Measurements from ENCODE around the gene AHDC1. TPM values are rescaled to one million over a fixed set of nuclear protein-coding genes. Genes with fewer than 3 reads are reported as not detected.

The AHDC1 gene
- total RNA-seq, 1 donor from 2014 or later: 50.1 TPM

GRCh38 chr1:27509127-27510080 is 94.5 kb downstream of the AHDC1 start:
- Mint-ChIP-seq H3K27ac (ENCODE audit: unreplicated experiment) (peak overlapping the region; percentile 69), H3K4me1 (peaks cover 41% of the 10 kb centered on the region), H3K9me3 (no peaks in the 10 kb centered on the region), H3K27me3 (ENCODE audit: low read depth) (no peaks in the 10 kb centered on the region), H3K36me3 (ENCODE audit: low read depth) (no peaks in the 10 kb centered on the region), H3K4me3 (peak overlapping the region; percentile 34)
- TF ChIP-seq CTCF (conservative IDR thresholded peaks at IDR 0.05): no peak
- no peak for DNase-seq (ENCODE audit: low read depth, low spot score)

- H3K36me3 Mint-ChIP-seq (ENCODE audit: low read depth): no peaks in the 10 kb centered on the region
- H3K27ac Mint-ChIP-seq (ENCODE audit: unreplicated experiment): peak overlapping the region; percentile 92
- H3K27me3 Mint-ChIP-seq (ENCODE audit: low read depth): no peaks in the 10 kb centered on the region
- H3K9me3 Mint-ChIP-seq: no peaks in the 10 kb centered on the region
- peaks cover 49% of the 10 kb centered on the region for H3K4me1 Mint-ChIP-seq
- no peak for TF ChIP-seq CTCF (conservative IDR thresholded peaks at IDR 0.05)
- no peak overlapping the region for H3K4me3 Mint-ChIP-seq
- no peak for DNase-seq (ENCODE audit: low read depth, low spot score)
Observed at GRCh38 chr1:27507960-27508665, 95.8 kb downstream of the AHDC1 start.

GRCh38 chr1:27506703-27507102 is 97.2 kb downstream of the AHDC1 start:
- no peak for TF ChIP-seq CTCF (conservative IDR thresholded peaks at IDR 0.05)
- Mint-ChIP-seq H3K27me3 (ENCODE audit: low read depth) (no peaks in the 10 kb centered on the region), H3K27ac (ENCODE audit: unreplicated experiment) (peak overlapping the region; percentile 43), H3K4me1 (peaks cover 55% of the 10 kb centered on the region), H3K9me3 (no peaks in the 10 kb centered on the region), H3K36me3 (ENCODE audit: low read depth) (no peaks in the 10 kb centered on the region), H3K4me3 (no peak overlapping the region)
- DNase-seq (ENCODE audit: low read depth, low spot score): no peak

- no peak for DNase-seq (ENCODE audit: low read depth, low spot score)
- Mint-ChIP-seq H3K36me3 (ENCODE audit: low read depth) (no peaks in the 10 kb centered on the region), H3K4me1 (peaks cover 55% of the 10 kb centered on the region), H3K4me3 (peak overlapping the region; percentile 66), H3K9me3 (no peaks in the 10 kb centered on the region), H3K27ac (ENCODE audit: unreplicated experiment) (peak overlapping the region; percentile 98), H3K27me3 (ENCODE audit: low read depth) (no peaks in the 10 kb centered on the region)
- TF ChIP-seq CTCF (conservative IDR thresholded peaks at IDR 0.05): no peak
Observed at GRCh38 chr1:27505420-27505680, 98.6 kb downstream of the AHDC1 start.

GRCh38 chr1:27504588-27505419 is 99.1 kb downstream of the AHDC1 start:
- TF ChIP-seq CTCF (conservative IDR thresholded peaks at IDR 0.05): no peak
- Mint-ChIP-seq H3K36me3 (ENCODE audit: low read depth) (no peaks in the 10 kb centered on the region), H3K9me3 (no peaks in the 10 kb centered on the region), H3K4me3 (peak overlapping the region; percentile 66), H3K4me1 (peaks cover 51% of the 10 kb centered on the region), H3K27me3 (ENCODE audit: low read depth) (no peaks in the 10 kb centered on the region), H3K27ac (ENCODE audit: unreplicated experiment) (peak overlapping the region; percentile 98)
- peak; percentile 66 for DNase-seq (ENCODE audit: low read depth, low spot score)

All from neural crest cell (in vitro differentiated cells).